Left lung (tissue), 10 donors: ENCODE results near the gene ANK3. TPM values are rescaled to one million over a fixed set of nuclear protein-coding genes. Genes with fewer than 3 reads are reported as not detected.

Experiments used
- ATAC-seq: fragments of 200-7000 bp; cut with Tn5 transposase; one replicate; pipeline ENCODE4 v1.9.1; 2020; ENCODE audit warnings: moderate library complexity
- DNase-seq, 4 donors: peaks; one replicate each; pipeline ENCODE4 v3.0.0-alpha.2; 2013 to 2020
- H3K27ac ChIP-seq, 2 donors: fragments of 200-600 bp; sonication (generic) in 1 of 2; one replicate each; pipeline versions ENCODE4 v1.5.0 to v1.8.0; 2020 to 2021
- H3K27me3 ChIP-seq, 2 donors: fragments of 200-600 bp; sonication (generic) in 1 of 2; one replicate each; pipeline versions ENCODE4 v1.5.0 to v1.8.0; 2020 to 2021
- H3K36me3 ChIP-seq, 2 donors: fragments of 200-600 bp; sonication (generic) in 1 of 2; one replicate each; pipeline versions ENCODE4 v1.5.0 to v1.8.0; 2020 to 2021
- H3K4me1 ChIP-seq, 2 donors: fragments of 200-600 bp; one replicate each; pipeline ENCODE4 v1.8.0; 2021
- H3K4me3 ChIP-seq, 2 donors: fragments of 200-600 bp; sonication (generic) in 1 of 2; one replicate each; pipeline versions ENCODE4 v1.5.0 to v1.8.0; 2020 to 2021; ENCODE audit warnings: mild to moderate bottlenecking in 1 of 2
- H3K9me3 ChIP-seq, 2 donors: fragments of 200-600 bp; sonication (generic) in 1 of 2; one replicate each; pipeline versions ENCODE4 v1.5.0 to v1.8.0; 2020 to 2021
- intact Hi-C, 2 donors: fragments of 100-400 bp; cut with DNase I; formaldehyde crosslinking; loops; one replicate each; pipeline versions ENCODE4 v1.11.2 to v1.14.2; 2022
- polyA plus RNA-seq, 6 donors: library from polyadenylated mRNA; unstranded; fragments of 120-200 nt; gene quantifications; one replicate each; pipeline ENCODE4 v1.2.1, GENCODE V29; 2013; ENCODE audit not compliant: insufficient read length in 6 of 6
- total RNA-seq, 2 donors: library from RNA; stranded (reverse); fragmentation: NEBNext Ultra II Directional; extraction: Animal tissue kit (Norgen Biotek cat#: 25700); gene quantifications; one replicate each; pipeline ENCODE4 v1.2.1, GENCODE V29; 2021
- TF ChIP-seq, protein P1 (sequence below), 2 donors: fragments of 200-600 bp; sonication (generic) in 1 of 2; IDR thresholded peaks; one replicate each; pipeline versions ENCODE4 v1.5.0 to v1.8.0; 2021; ENCODE audit warnings: antibody characterized with exemption in 2 of 2
- donor health status: DM: no; HTN: yes; CAD: no.
- donor health status: DM: no; HTN: no; CAD: no.

The ANK3 gene
- total and polyA plus RNA-seq, 8 donors: 22.1 to 74.1 (median 35.1) TPM

GRCh38 chr10:59991661-59992060, 398.0 kb downstream of the ANK3 start:
- H3K36me3 ChIP-seq: no peaks in the 10 kb centered on the region
- TF ChIP-seq, protein P1, sequence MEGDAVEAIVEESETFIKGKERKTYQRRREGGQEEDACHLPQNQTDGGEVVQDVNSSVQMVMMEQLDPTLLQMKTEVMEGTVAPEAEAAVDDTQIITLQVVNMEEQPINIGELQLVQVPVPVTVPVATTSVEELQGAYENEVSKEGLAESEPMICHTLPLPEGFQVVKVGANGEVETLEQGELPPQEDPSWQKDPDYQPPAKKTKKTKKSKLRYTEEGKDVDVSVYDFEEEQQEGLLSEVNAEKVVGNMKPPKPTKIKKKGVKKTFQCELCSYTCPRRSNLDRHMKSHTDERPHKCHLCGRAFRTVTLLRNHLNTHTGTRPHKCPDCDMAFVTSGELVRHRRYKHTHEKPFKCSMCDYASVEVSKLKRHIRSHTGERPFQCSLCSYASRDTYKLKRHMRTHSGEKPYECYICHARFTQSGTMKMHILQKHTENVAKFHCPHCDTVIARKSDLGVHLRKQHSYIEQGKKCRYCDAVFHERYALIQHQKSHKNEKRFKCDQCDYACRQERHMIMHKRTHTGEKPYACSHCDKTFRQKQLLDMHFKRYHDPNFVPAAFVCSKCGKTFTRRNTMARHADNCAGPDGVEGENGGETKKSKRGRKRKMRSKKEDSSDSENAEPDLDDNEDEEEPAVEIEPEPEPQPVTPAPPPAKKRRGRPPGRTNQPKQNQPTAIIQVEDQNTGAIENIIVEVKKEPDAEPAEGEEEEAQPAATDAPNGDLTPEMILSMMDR (IDR thresholded peaks at IDR 0.05): no peak
- no peaks in the 10 kb centered on the region for H3K27me3 ChIP-seq
- ATAC-seq (peak; percentile 93), DNase-seq (peak in 2 of 4 donors; percentile 46 to 73)
- H3K27ac ChIP-seq: peak overlapping the region; percentile 49 to 68
- intact Hi-C loops: no loop called here
- no peaks in the 10 kb centered on the region for H3K9me3 ChIP-seq
- peaks cover 0 to 6% of the 10 kb centered on the region in 2 donors for H3K4me1 ChIP-seq
- H3K4me3 ChIP-seq: peak overlapping the region in 1 of 2 donors; percentile 2

GRCh38 chr10:59991117-59991516, 398.6 kb downstream of the ANK3 start:
- H3K9me3 ChIP-seq: no peaks in the 10 kb centered on the region
- ATAC-seq: peak; percentile 71
- intact Hi-C loops: no loop called here
- no peaks in the 10 kb centered on the region for H3K36me3 ChIP-seq
- peak overlapping the region in 1 of 2 donors; percentile 68 for H3K27ac ChIP-seq
- no peak for DNase-seq
- TF ChIP-seq, protein P1 (IDR thresholded peaks at IDR 0.05): no peak
- peaks cover 0 to 6% of the 10 kb centered on the region in 2 donors for H3K4me1 ChIP-seq
- H3K27me3 ChIP-seq: no peaks in the 10 kb centered on the region
- H3K4me3 ChIP-seq: peak overlapping the region in 1 of 2 donors; percentile 2

DNA sequence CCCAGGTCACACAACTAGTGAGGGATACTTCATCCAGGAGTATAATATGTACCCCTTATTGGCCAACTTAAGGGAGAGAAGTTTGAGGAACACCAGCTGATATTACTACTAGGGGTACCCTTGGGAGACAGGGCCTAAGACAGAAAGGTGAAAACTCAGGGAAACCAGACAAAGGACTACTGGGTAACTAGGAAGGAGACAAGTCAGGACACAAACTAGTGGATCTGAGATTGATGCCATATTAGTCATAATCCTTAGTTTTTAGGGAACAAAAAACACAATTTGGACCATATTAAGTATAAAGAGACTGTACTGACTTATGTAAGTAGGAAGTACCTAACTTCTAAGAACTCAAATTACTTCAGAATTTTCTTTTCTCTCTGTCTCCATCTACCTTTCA, 404.0 kb downstream of the ANK3 start:
- TF ChIP-seq, protein P1 (IDR thresholded peaks at IDR 0.05): no peak
- Histone ChIP-seq H3K27ac (no peak overlapping the region), H3K4me3 (no peak overlapping the region), H3K9me3 (no peaks in the 10 kb centered on the region), H3K36me3 (no peaks in the 10 kb centered on the region), H3K4me1 (no peaks in the 10 kb centered on the region), H3K27me3 (no peaks in the 10 kb centered on the region)
- intact Hi-C loops: no loop called here
- ATAC-seq (no peak), DNase-seq (no peak)

- no peak for ATAC-seq
- H3K36me3 ChIP-seq: no peaks in the 10 kb centered on the region
- H3K27ac ChIP-seq: no peak overlapping the region
- H3K4me3 ChIP-seq: no peak overlapping the region
- TF ChIP-seq, protein P1 (IDR thresholded peaks at IDR 0.05): no peak
- no peaks in the 10 kb centered on the region for H3K4me1 ChIP-seq
- no peak for DNase-seq
- no peaks in the 10 kb centered on the region for H3K27me3 ChIP-seq
- intact Hi-C loops: no loop called here
- H3K9me3 ChIP-seq: peaks cover 0 to under 1% of the 10 kb centered on the region in 2 donors
Measured at GRCh38 chr10:59984415-59984814, 405.3 kb downstream of the ANK3 start.

DNA sequence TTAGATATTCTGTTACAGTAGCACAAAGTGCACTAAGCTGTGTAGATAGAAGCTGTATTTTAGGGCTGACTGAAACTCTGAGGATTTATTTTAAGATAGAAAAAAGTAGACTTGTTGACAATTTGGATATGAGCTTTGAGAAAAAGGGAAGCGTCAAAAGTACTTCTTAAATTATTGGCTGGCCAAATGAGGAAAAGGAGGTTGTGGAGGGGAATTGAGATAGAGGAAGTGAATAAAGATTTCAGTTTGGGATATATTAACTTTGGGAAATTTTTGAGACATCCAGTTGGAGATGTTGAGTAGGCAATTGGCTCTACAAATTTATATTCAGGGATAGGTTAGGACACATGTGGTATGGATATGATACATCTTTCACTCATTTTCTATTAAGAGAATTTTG, 409.3 kb downstream of the ANK3 start:
- Histone ChIP-seq H3K27me3 (no peaks in the 10 kb centered on the region), H3K9me3 (peaks cover 0 to 29% of the 10 kb centered on the region in 2 donors), H3K4me3 (no peak overlapping the region), H3K27ac (no peak overlapping the region), H3K4me1 (no peaks in the 10 kb centered on the region), H3K36me3 (no peaks in the 10 kb centered on the region)
- ATAC-seq: no peak
- intact Hi-C loops: no loop called here
- TF ChIP-seq, protein P1 (IDR thresholded peaks at IDR 0.05): no peak
- DNase-seq: no peak
